ENCODE results near the gene DNAH17.

DNAH17 gene

DNA sequence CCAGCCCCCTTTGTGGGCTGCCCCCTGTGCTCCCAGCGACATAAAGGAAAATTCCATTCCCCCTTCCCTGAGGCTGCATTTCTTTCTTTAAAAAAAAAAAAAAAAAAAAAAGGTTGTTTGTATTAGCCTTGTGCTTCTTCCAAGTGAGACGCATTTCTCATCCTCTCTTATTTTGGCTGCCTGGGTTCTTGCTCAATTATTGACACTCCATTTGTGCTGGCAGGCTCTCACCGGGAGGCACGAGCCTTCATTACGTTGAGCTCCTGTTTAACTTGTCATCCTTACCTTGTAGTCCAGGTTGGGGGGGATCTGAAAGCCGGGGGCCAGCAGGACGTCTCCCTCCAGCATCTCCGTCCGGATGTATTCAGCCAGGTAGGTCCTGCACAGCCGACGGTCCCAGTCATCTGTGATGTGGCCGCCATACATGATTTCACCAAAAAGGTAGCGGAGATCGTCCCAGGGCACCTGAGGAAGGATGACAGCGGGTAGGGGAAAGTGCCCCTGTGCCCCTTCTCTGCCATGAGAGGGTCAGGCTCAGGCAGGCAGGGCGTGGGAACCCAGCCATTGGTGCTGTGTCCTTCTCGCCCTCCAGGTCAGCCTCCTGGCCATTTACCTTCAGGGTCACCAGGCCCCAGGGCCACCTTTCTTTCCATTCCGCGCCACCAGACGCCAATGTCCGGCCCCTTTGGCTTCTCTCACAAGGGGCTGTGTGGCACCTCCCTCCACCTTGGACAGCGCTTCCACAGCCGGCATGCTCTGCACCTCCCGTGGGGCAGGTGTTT, 148.2 kb downstream of the DNAH17 start:
- ATAC-seq (replicated peaks; ENCODE audit: extremely low read depth, poor library complexity, severe bottlenecking): no peak
- peaks cover 4% of the 10 kb centered on the region for H3K4me1 Mint-ChIP-seq
- no peaks in the 10 kb centered on the region for H3K27me3 Mint-ChIP-seq
- peaks cover 22% of the 10 kb centered on the region for H3K36me3 Mint-ChIP-seq (ENCODE audit: insufficient read depth)
- DNase-seq (ENCODE audit: low spot score in 2 of 2): no peak
- no peaks in the 10 kb centered on the region for H3K9me3 Mint-ChIP-seq
- H3K27ac Mint-ChIP-seq (ENCODE audit: low read depth): no peak overlapping the region
- no peak overlapping the region for H3K4me3 Mint-ChIP-seq

DNA sequence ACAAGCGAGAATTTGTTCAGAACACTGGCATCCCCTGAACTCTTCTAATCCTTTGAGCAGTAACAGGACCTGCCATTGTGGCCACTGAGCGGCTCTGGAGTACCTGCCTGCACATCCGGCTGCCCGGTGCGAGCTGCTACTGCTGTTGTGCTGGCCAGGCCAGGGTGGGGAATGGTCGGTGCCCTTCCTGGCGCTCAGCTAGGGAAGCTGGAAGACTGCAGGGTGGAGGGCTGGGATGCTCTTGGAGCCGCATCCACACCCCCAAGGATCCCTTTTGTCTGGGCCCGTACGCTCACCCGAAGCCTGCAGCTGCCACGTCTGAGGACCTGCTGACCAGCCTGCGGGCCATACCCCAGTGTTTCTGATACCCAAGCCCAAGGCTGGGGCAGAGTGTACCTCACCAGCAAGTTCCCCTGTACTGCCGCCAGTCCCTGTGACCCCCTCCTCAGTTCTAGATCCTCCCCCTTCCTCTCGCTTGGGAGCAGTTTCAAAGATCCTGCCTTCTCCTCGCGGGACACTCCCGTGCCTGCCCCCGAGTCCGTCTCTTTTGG, 149.1 kb downstream of the DNAH17 start:
- no peak overlapping the region for H3K4me3 Mint-ChIP-seq
- no peaks in the 10 kb centered on the region for H3K27me3 Mint-ChIP-seq
- H3K9me3 Mint-ChIP-seq: no peaks in the 10 kb centered on the region
- no peak for ATAC-seq (replicated peaks; ENCODE audit: extremely low read depth, poor library complexity, severe bottlenecking)
- DNase-seq (ENCODE audit: low spot score in 2 of 2): no peak
- peaks cover 4% of the 10 kb centered on the region for H3K4me1 Mint-ChIP-seq
- no peak overlapping the region for H3K27ac Mint-ChIP-seq (ENCODE audit: low read depth)
- peaks cover 22% of the 10 kb centered on the region for H3K36me3 Mint-ChIP-seq (ENCODE audit: insufficient read depth)

DNA sequence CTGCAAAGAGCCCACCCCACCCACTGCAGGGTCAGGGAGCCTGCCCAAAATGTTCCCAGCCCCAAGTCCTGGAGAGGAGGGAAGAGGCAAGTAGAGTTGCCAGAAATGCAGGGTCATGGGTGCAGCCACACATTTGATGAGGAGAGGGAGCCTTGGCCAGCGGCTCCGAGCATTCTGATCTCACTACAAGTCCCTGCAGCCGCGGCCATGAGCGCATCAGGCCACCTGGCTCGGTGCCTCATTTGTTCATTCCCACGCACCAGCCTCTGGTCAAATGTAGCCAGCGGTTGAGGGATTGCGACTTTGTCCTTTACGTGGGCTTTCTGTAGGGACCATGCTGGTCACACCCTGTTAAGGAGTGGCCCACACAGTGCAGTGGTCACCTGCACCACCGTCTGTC, 150.1 kb downstream of the DNAH17 start:
- H3K9me3 Mint-ChIP-seq: no peaks in the 10 kb centered on the region
- peaks cover 4% of the 10 kb centered on the region for H3K4me1 Mint-ChIP-seq
- no peak overlapping the region for H3K4me3 Mint-ChIP-seq
- H3K36me3 Mint-ChIP-seq (ENCODE audit: insufficient read depth): peaks cover 25% of the 10 kb centered on the region
- no peaks in the 10 kb centered on the region for H3K27me3 Mint-ChIP-seq
- no peak for DNase-seq (ENCODE audit: low spot score in 2 of 2)
- no peak overlapping the region for H3K27ac Mint-ChIP-seq (ENCODE audit: low read depth)
- ATAC-seq (replicated peaks; ENCODE audit: extremely low read depth, poor library complexity, severe bottlenecking): no peak

DNA sequence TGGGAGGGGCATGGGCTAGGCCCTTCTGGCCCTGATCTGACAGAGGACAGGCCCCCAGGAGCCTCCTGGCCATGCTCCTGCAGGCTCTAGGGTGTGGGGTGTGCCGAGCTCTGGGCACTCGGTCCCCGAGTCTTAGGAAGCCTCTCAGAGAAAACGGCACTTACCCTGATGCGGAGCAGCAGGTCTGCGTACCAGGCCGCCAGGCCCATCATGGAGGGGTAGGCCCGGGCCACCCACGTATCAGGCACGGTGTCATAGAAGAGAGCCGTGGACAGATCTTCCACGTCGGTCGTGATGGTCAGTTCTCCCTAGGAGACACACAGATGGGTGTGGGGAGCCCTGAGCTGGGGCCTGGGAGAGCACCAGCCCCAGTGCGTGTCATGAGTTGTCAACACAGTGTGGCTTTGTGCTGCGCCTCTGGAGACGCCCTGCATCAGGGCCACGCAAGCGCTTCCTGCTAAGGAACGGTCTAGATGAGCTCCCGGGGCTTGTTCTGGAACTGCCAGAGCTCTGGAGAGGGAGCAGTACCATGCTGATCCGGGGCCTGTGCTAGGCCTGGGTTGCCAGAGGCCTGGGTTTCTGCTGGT, 150.8 kb downstream of the DNAH17 start:
- H3K27ac Mint-ChIP-seq (ENCODE audit: low read depth): no peak overlapping the region
- peaks cover 2% of the 10 kb centered on the region for H3K4me1 Mint-ChIP-seq
- no peak overlapping the region for H3K4me3 Mint-ChIP-seq
- H3K27me3 Mint-ChIP-seq: no peaks in the 10 kb centered on the region
- DNase-seq (ENCODE audit: low spot score in 2 of 2) (no peak), ATAC-seq (replicated peaks; ENCODE audit: extremely low read depth, poor library complexity, severe bottlenecking) (no peak)
- no peaks in the 10 kb centered on the region for H3K9me3 Mint-ChIP-seq
- H3K36me3 Mint-ChIP-seq (ENCODE audit: insufficient read depth): peaks cover 30% of the 10 kb centered on the region

DNA sequence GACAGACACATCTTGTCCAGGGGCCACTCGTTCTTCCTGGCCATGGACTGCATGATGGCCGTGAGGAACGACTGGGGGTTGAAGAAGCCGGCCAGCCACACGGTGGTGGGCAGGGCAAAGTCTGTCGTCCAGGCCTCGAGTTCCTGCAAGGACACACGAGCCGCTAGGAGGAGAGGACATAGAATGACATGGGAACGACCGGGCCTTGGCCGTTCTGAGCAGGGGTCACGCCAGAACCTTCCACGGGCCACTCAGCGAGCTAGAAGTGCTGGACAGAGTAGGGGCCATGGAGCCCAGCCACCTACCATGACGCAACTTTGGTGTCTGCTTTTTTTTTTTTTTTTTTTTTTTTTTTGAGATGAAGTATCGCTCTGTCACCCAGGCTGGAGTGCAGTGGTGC, 151.8 kb downstream of the DNAH17 start:
- H3K4me1 Mint-ChIP-seq: no peaks in the 10 kb centered on the region
- H3K36me3 Mint-ChIP-seq (ENCODE audit: insufficient read depth): peaks cover 34% of the 10 kb centered on the region
- H3K27ac Mint-ChIP-seq (ENCODE audit: low read depth): no peak overlapping the region
- no peak for DNase-seq (ENCODE audit: low spot score in 2 of 2)
- H3K9me3 Mint-ChIP-seq: no peaks in the 10 kb centered on the region
- no peak for ATAC-seq (replicated peaks; ENCODE audit: extremely low read depth, poor library complexity, severe bottlenecking)
- H3K4me3 Mint-ChIP-seq: no peak overlapping the region
- no peaks in the 10 kb centered on the region for H3K27me3 Mint-ChIP-seq

DNA sequence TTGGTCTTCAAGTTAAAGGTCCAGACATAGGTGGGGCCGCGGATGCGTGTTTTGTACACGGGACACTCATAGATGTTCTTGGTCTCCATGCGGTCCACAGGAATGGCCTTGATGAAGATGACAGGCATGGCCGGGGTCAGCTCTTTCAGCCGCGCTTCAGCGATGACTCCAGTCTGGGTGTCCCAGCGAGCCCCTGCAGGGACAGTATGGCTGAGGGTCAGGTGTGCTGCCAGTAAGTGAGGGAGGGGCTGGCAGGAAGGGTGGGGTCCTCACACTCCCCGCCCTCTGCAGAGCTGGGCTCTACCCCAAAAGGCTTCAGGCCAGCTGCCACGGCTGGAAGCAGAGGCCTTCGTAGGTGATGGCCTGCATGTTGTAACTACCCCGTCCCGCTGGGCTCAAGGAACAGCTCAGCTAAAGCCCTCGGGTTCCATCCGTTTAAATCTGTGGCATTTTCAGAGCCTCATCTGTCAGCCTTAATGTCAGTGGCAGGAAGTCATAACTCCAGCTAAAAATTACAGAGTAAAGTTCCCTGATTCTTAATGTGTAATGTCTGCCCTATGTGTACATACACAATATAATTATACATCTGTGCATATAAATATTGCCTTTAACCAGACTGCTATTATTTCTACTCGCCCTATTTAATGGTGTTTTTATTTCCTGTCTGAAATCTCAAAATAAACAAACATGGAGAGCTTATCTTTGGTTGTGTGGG, 153.1 kb downstream of the DNAH17 start:
- H3K27ac Mint-ChIP-seq (ENCODE audit: low read depth): no peak overlapping the region
- H3K36me3 Mint-ChIP-seq (ENCODE audit: insufficient read depth): peaks cover 39% of the 10 kb centered on the region
- no peaks in the 10 kb centered on the region for H3K4me1 Mint-ChIP-seq

DNA sequence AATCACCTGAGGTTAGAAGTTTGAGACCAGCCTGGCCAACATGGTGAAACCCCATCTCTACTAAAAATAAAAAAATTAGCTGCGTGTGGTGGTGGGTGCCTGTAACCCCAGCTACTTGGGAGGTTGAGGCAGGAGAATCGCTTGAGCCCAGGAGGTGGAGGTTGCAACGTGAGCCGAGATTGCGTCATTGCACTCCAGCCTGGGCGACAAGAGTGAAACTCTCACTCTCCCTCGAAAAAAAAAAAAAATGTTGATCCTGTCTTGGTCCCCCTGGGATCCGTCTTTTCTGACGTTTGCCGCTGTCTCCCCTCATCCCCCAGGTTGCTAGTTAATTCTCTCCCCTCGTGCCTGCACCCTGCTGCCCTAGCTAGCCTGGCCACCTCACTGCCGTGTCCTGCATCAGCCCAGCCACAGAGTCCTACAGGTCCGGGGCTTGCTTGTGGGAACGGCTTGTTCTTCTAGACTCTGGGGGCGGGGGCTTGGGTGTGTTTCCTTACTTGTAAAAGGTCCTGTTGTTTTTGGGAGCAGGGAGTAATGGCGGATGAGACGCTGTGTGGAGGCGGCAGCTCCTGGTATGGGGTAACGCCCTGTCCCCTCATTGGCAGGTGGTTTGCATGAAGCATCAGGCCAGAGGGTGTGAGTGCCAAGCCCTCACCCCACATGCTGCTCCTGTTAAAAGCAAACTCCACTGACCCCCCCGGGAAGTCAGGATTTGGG, 154.2 kb downstream of the DNAH17 start:
- Mint-ChIP-seq H3K4me1 (no peaks in the 10 kb centered on the region), H3K36me3 (ENCODE audit: insufficient read depth) (peaks cover 34% of the 10 kb centered on the region), H3K27me3 (no peaks in the 10 kb centered on the region), H3K27ac (ENCODE audit: low read depth) (no peak overlapping the region), H3K4me3 (no peak overlapping the region), H3K9me3 (no peaks in the 10 kb centered on the region)
- no peak for ATAC-seq (replicated peaks; ENCODE audit: extremely low read depth, poor library complexity, severe bottlenecking)
- no peak for DNase-seq (ENCODE audit: low spot score in 2 of 2)

More for the DNA sequence above, 153.1 kb downstream of the DNAH17 start:
- DNase-seq (ENCODE audit: low spot score in 2 of 2): no peak
- no peak for ATAC-seq (replicated peaks; ENCODE audit: extremely low read depth, poor library complexity, severe bottlenecking)
- H3K27me3 Mint-ChIP-seq: no peaks in the 10 kb centered on the region
- H3K4me3 Mint-ChIP-seq: no peak overlapping the region
- H3K9me3 Mint-ChIP-seq: no peaks in the 10 kb centered on the region

DNA sequence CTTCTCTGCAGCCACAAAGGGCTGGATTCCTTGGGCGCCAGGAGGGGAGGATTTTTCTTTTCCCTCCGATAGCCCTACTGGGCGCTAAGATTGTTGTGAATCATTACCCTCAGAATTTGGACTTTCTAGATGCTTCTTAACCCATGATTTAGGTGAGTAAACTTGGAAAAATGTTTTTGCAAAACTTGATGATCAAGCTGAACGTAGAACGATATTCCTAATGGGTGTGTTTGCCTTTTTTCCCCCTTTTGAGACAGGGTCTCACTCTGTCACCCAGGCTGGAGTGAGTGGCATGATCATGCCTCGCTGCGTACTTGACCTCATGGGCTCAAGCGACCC, 155.0 kb downstream of the DNAH17 start:
- Mint-ChIP-seq H3K4me1 (no peaks in the 10 kb centered on the region), H3K9me3 (no peaks in the 10 kb centered on the region), H3K27me3 (no peaks in the 10 kb centered on the region), H3K36me3 (ENCODE audit: insufficient read depth) (peaks cover 32% of the 10 kb centered on the region), H3K4me3 (no peak overlapping the region), H3K27ac (ENCODE audit: low read depth) (no peak overlapping the region)
- DNase-seq (ENCODE audit: low spot score in 2 of 2) (no peak), ATAC-seq (replicated peaks; ENCODE audit: extremely low read depth, poor library complexity, severe bottlenecking) (no peak)

DNA sequence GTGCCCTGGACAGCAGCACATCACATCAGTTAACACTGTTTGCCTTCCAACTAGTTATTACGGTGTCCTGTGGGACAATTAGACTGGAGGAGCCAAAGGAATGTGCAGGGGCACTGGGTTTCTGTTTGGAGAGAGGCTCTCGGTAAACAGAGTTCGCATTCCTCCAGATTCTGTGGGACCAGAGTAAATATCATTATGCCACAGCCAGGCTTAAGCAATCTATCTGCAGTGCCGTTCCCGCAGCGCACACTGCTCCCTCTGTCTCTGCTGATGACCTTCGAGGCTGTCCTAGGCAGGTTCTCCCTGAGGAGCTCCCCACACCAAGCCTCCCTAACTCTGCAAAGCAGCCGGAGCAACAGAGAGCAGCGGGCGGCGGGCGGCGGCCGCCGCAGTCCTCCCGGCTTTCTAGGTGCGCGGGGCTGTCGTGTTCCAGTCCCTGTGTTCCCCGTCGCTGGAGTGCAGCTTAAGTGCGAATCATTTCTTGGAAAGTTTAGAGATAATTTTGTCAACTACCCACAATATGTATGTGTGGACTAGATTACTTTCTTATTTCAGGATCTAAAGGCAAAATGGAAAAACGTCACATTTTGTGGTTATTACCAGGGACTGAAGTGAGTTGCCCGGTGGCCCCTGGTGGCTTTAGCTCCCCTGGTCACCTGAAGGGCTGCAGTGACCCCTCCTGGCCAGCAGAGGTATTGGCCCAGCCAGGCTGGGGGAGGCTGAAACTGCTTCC, 155.5 kb downstream of the DNAH17 start:
- Mint-ChIP-seq H3K27me3 (no peaks in the 10 kb centered on the region), H3K4me1 (no peaks in the 10 kb centered on the region), H3K27ac (ENCODE audit: low read depth) (no peak overlapping the region), H3K4me3 (no peak overlapping the region), H3K9me3 (no peaks in the 10 kb centered on the region), H3K36me3 (ENCODE audit: insufficient read depth) (peaks cover 30% of the 10 kb centered on the region)
- peak; percentile 68 for ATAC-seq (replicated peaks; ENCODE audit: extremely low read depth, poor library complexity, severe bottlenecking)
- DNase-seq (ENCODE audit: low spot score in 2 of 2): peak; percentile 52 to 67

DNA sequence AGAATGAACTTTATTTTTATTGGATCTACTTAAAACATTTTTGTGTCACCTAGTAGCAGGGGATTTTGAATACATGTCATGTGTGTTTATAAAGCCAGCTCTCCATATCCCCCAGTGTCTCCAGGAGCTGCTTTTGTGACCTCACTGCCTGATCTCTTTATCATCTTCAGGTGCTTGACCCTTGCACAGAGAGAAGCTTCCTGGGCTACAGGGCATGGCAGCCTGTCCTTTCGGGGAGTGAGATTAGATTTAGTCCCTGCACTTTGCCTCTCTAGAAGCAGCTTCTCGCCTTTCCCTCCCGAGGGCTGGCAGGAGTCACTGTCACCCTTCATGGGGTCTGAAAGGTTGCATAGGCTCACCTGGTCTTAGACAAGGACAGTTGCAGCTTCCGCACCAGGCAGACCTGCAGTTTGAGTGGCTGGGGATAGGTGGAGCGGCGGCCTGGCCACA, 156.1 kb downstream of the DNAH17 start:
- H3K9me3 Mint-ChIP-seq: no peaks in the 10 kb centered on the region
- no peak for ATAC-seq (replicated peaks; ENCODE audit: extremely low read depth, poor library complexity, severe bottlenecking)
- H3K4me3 Mint-ChIP-seq: no peak overlapping the region
- DNase-seq (ENCODE audit: low spot score in 2 of 2): no peak
- peaks cover 27% of the 10 kb centered on the region for H3K36me3 Mint-ChIP-seq (ENCODE audit: insufficient read depth)
- no peaks in the 10 kb centered on the region for H3K27me3 Mint-ChIP-seq
- H3K27ac Mint-ChIP-seq (ENCODE audit: low read depth): no peak overlapping the region
- no peaks in the 10 kb centered on the region for H3K4me1 Mint-ChIP-seq

DNA sequence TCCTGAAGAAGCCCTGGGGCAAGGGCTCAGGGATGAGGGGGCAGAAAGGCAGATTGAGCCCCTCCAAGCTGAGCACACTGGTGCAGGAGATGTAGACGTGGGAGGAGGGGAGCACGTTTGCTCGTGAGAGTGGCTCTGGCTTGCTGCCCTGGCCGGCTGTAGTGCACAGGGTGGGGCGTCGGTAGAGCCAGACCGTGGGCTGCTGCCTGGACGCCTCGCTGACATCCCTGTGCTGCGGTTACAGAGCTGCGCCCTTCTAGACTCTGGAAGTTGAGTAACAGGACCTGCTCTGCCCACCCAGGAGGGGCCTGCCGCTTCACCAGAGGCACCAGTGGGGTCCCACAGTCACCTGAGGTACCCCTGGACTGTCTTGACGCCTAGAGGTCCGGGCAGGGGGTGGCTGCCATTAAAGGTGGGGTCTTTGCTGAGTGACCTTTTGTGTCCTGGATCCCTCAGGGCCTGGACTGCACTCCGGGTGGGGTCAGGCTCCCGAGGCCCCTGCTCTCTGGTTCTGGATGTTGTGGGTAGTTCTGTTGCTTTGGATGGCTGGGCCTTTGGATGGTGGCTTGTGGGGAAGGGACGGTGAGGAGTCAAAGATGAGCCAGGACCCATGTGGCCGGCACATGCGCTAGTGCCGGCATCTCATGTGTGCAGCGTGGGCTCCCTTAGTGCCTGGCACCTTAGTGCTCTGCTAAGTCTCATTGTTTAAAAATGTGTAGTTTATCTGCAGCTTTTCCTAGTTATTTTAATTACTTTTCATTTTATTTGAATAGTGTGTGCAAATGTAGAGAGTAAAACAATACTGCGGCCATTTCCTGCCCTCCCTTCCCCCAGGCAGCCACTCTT, 157.0 kb downstream of the DNAH17 start:
- peaks cover under 1% of the 10 kb centered on the region for H3K4me1 Mint-ChIP-seq
- no peak overlapping the region for H3K4me3 Mint-ChIP-seq
- no peak overlapping the region for H3K27ac Mint-ChIP-seq (ENCODE audit: low read depth)
- no peaks in the 10 kb centered on the region for H3K9me3 Mint-ChIP-seq
- H3K36me3 Mint-ChIP-seq (ENCODE audit: insufficient read depth): peaks cover 29% of the 10 kb centered on the region
- no peak for ATAC-seq (replicated peaks; ENCODE audit: extremely low read depth, poor library complexity, severe bottlenecking)
- H3K27me3 Mint-ChIP-seq: no peaks in the 10 kb centered on the region
- no peak for DNase-seq (ENCODE audit: low spot score in 2 of 2)

Data from central memory CD8-positive, alpha-beta T cell (primary cell).